GM12878 (cell line): ENCODE measurements around the gene PITPNM3.

ENCODE experiments used
- CHD1 ChIP-seq: IDR thresholded peaks from 2 replicates; pipeline ENCODE4 v1.6.1; 2012; ENCODE audit warnings: low read depth, low read length, improper control_type of control experiment
- CTCF ChIP-seq, 3 experiments: IDR thresholded peaks in 2 of 3; conservative IDR thresholded peaks in 1 of 3; 2 replicates each; pipeline ENCODE4 v1.5.1; 2011; ENCODE audit warnings: low read depth in 3 of 3, low read length in 3 of 3, mild to moderate bottlenecking in 3 of 3, control low read depth in 2 of 3, moderate library complexity in 2 of 3, inconsistent platforms in 1 of 3, mixed read lengths in 1 of 3; ENCODE audit not compliant: control insufficient read depth in 2 of 3, insufficient read depth in 1 of 3; ENCODE audit errors: extremely low read depth in 1 of 3
- DPF2 ChIP-seq: fragments of 450-650 bp; IDR thresholded peaks from 2 replicates; pipeline ENCODE4 v1.6.1; 2017; ENCODE audit warnings: mild to moderate bottlenecking
- ETV6 ChIP-seq, 2 experiments: fragments of 450-650 bp in 1 of 2; IDR thresholded peaks in 1 of 2; conservative IDR thresholded peaks in 1 of 2; 2 replicates each; pipeline ENCODE4 v1.6.1; 2014; ENCODE audit warnings: antibody characterized with exemption in 1 of 2, borderline replicate concordance in 1 of 2, low read depth in 1 of 2, mild to moderate bottlenecking in 1 of 2, moderate library complexity in 1 of 2
- HCFC1 ChIP-seq: fragments of 150-350 bp; IDR thresholded peaks from 2 replicates; pipeline ENCODE4 v1.6.1; 2014; ENCODE audit warnings: low read length
- RFX5 ChIP-seq: IDR thresholded peaks from 2 replicates; pipeline ENCODE4 v1.6.1; 2011; ENCODE audit warnings: low read depth, low read length, improper control_type of control experiment
- YY1 ChIP-seq: IDR thresholded peaks from 2 replicates; pipeline ENCODE4 v1.6.1; 2011; ENCODE audit warnings: low read depth, mild to moderate bottlenecking, low read length

DNA sequence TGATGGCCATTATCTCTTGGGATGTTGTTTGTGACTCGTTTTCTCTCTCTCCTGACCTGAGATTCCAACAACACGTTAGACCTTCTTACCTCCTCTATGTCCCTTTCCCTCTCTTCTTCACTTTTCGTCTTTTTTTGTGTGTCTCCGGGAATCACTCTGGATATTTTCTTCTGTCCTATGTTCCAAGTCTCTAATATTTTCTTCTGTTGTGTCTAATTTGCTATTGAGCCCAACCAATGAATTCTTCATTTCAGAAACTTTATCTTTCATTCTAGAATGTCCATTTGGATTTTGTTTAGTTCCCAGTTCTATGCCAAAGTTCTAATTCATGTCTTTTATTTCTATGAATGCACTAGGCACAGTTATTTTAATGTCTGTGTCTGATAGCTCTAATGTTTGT, 27.1 kb upstream of the PITPNM3 start:
- no peak for TF ChIP-seq CHD1
- TF ChIP-seq CTCF (IDR thresholded peaks at IDR 0.05 in 2 of 3, conservative IDR thresholded peaks at IDR 0.05 in 1 of 3; ENCODE audit: control insufficient read depth in 2 of 3, extremely low read depth in 1 of 3, insufficient read depth in 1 of 3, low read depth in 3 of 3, low read length in 3 of 3): no peak
- no peak for TF ChIP-seq YY1
- TF ChIP-seq HCFC1: no peak
- no peak for TF ChIP-seq ETV6 (conservative IDR thresholded peaks at IDR 0.05 in 1 of 2, IDR thresholded peaks at IDR 0.05 in 1 of 2; ENCODE audit: borderline replicate concordance in 1 of 2, low read depth in 1 of 2)
- no peak for TF ChIP-seq RFX5
- TF ChIP-seq DPF2: no peak
